Panc1 (cell line): Measurements from ENCODE around the gene HUNK. TPM values are rescaled to one million over a fixed set of nuclear protein-coding genes. Genes with fewer than 3 reads are reported as not detected.

Experiments used
- ATAC-seq: fragments of 200-7000 bp; cut with Tn5 transposase; 2 replicates; pipeline ENCODE4 v1.9.1; 2020; ENCODE audit warnings: mild to moderate bottlenecking, moderate library complexity
- BruUV-seq: library from RNA; stranded (reverse); fragments of 400-500 nt; replicated peaks from 2 replicates; lab custom pipeline; 2021; lab: Mats Ljungman, UMichigan
- CTCF ChIA-PET: fragments of 300-600 bp; sonication (Branson Sonifier 250); formaldehyde crosslinking; loops from one replicate; lab custom pipeline; 2022; ENCODE audit warnings: antibody characterized with exemption; lab: Charles Lee
- POLR2A ChIA-PET: fragments of 300-600 bp; sonication (Branson Sonifier 250); formaldehyde crosslinking; loops from one replicate; lab custom pipeline; 2022; ENCODE audit warnings: antibody characterized with exemption; lab: Charles Lee
- DNase-seq: peaks from one replicate; pipeline ENCODE4 v3.0.0-alpha.2; 2010; ENCODE audit warnings: low read depth, low spot score
- H3K27ac ChIP-seq: 2 replicates; pipeline ENCODE4 v1.5.1; 2011; ENCODE audit warnings: mild to moderate bottlenecking, low read length, inconsistent platforms
- H3K27me3 ChIP-seq: fragments of 200-500 bp; sonication (Bioruptor generic); 2 replicates; pipeline ENCODE4 v1.6.0; 2014; ENCODE audit warnings: low read length, inconsistent platforms; ENCODE audit not compliant: control insufficient read depth, insufficient read depth
- H3K36me3 ChIP-seq: fragments of 200-500 bp; sonication (Bioruptor generic); 2 replicates; pipeline ENCODE4 v1.5.1; 2014; ENCODE audit warnings: inconsistent platforms, mild to moderate bottlenecking, low read length, moderate library complexity; ENCODE audit not compliant: control insufficient read depth, insufficient read depth
- H3K4me1 ChIP-seq: 2 replicates; pipeline ENCODE4 v1.5.1; 2011; ENCODE audit warnings: inconsistent platforms, mild to moderate bottlenecking, low read length, moderate library complexity; ENCODE audit not compliant: control insufficient read depth, insufficient read depth
- H3K4me3 ChIP-seq, 2 experiments: 2 replicates each; pipeline ENCODE4 v1.5.1; 2011 to 2012; ENCODE audit warnings: low read depth in 2 of 2, low read length in 2 of 2, mild to moderate bottlenecking in 2 of 2, inconsistent platforms in 1 of 2, moderate library complexity in 1 of 2
- H3K9me3 ChIP-seq: fragments of 200-500 bp; sonication (Bioruptor generic); 2 replicates; pipeline ENCODE4 v1.5.1; 2014; ENCODE audit warnings: low read depth, mild to moderate bottlenecking, inconsistent platforms, low read length, moderate library complexity; ENCODE audit not compliant: control insufficient read depth, insufficient read depth
- CTCF ChIP-seq: fragments of 450-650 bp; IDR thresholded peaks from 2 replicates; pipeline ENCODE4 v1.5.1; 2017; ENCODE audit warnings: mild to moderate bottlenecking
- POLR2AphosphoS5 ChIP-seq: IDR thresholded peaks from 2 replicates; pipeline ENCODE4 v1.6.1; 2012; ENCODE audit warnings: mild to moderate bottlenecking, low read depth, low read length, moderate library complexity
- REST ChIP-seq, 2 experiments: IDR thresholded peaks; 2 replicates each; pipeline ENCODE4 v1.6.1; 2011 to 2012; ENCODE audit warnings: low read depth in 2 of 2, control low read depth in 1 of 2, low read length in 1 of 2, mild to moderate bottlenecking in 1 of 2, moderate library complexity in 1 of 2; ENCODE audit not compliant: insufficient read depth in 1 of 2
- SIN3A ChIP-seq: IDR thresholded peaks from 2 replicates; pipeline ENCODE4 v1.6.1; 2012; ENCODE audit warnings: low read depth, mild to moderate bottlenecking, low read length, moderate library complexity, borderline replicate concordance; ENCODE audit not compliant: insufficient read depth
- TCF7L2 ChIP-seq: IDR thresholded peaks from 2 replicates; pipeline ENCODE4 v1.6.1; 2011; ENCODE audit warnings: mild to moderate bottlenecking, low read depth, low read length, inconsistent platforms
- in situ Hi-C: cut with HindIII; loops from 2 replicates; pipeline ENCODE4 v1.10.0; 2016; ENCODE audit warnings: low sequenced_read_pairs, low pct_unique_long_range_greater_than_20kb
- intact Hi-C: fragments of 100-400 bp; cut with micrococcal nuclease; formaldehyde crosslinking; loops from one replicate; pipeline ENCODE4 v1.10.0; 2022; ENCODE audit not compliant: unreplicated experiment
- total RNA-seq: library from RNA; stranded (reverse); gene quantifications from one replicate; pipeline ENCODE4 v1.2.1, GENCODE V29; 2021; ENCODE audit not compliant: unreplicated experiment

The HUNK gene
- total RNA-seq, 1 experiment from 2014 or later, result 0.05 TPM

GRCh38 chr21:31961027-31961426 lies 88.2 kb downstream of the HUNK start:
- BruUV-seq, result no TSS peak
- DNase-seq (no peak), ATAC-seq (no peak)
- intact Hi-C loops (no loop called here), in situ Hi-C loops (no loop called here)
- H3K36me3 ChIP-seq, result no peaks in the 10 kb centered on the region
- H3K4me3 ChIP-seq, result no peak overlapping the region
- no peaks in the 10 kb centered on the region for H3K9me3 ChIP-seq
- H3K27ac ChIP-seq, result no peak overlapping the region
- no peaks in the 10 kb centered on the region; the same call in 1 of the 2 replicates for H3K27me3 ChIP-seq
- POLR2A ChIA-PET, result no interaction called here
- H3K4me1 ChIP-seq, result no peaks in the 10 kb centered on the region
- TF ChIP-seq TCF7L2 (no peak), REST (IDR thresholded peaks at IDR 0.05; ENCODE audit: insufficient read depth in 1 of 2, low read depth in 2 of 2, low read length in 1 of 2) (no peak), SIN3A (no peak), POLR2AphosphoS5 (no peak), CTCF (no peak)
- CTCF ChIA-PET, result no interaction called here

- H3K4me3 ChIP-seq, result no peak overlapping the region
- no peaks in the 10 kb centered on the region for H3K36me3 ChIP-seq
- H3K27me3 ChIP-seq, result no peaks in the 10 kb centered on the region; the same call in 1 of the 2 replicates
- no peaks in the 10 kb centered on the region for H3K4me1 ChIP-seq
- DNase-seq, result no peak
- intact Hi-C loops, result no loop called here
- TF ChIP-seq REST (IDR thresholded peaks at IDR 0.05; ENCODE audit: insufficient read depth in 1 of 2, low read depth in 2 of 2, low read length in 1 of 2) (no peak), TCF7L2 (no peak), CTCF (no peak), SIN3A (no peak), POLR2AphosphoS5 (no peak)
- no peaks in the 10 kb centered on the region for H3K9me3 ChIP-seq
- no peak overlapping the region for H3K27ac ChIP-seq
- ChIA-PET CTCF (interaction anchor here (0.6 kb wide), 1 partner anchor 8 kb away, joined by 3 read pairs; no protein-coding TSS in a partner anchor), POLR2A (no interaction called here)
- ATAC-seq, result no peak
- in situ Hi-C loops, result no loop called here
- BruUV-seq, result no TSS peak
Observed at GRCh38 chr21:31961704-31962103, 88.9 kb downstream of the HUNK start.
